Measurements from ENCODE around the gene GSS. TPM values are rescaled to one million over a fixed set of nuclear protein-coding genes. Genes with fewer than 3 reads are reported as not detected.

Gene GSS
- total and polyA plus RNA-seq, 2 donors (not counting 3 experiments of a cell fraction or from before 2014, with no cell fraction given) = 47.9 to 65.1 TPM

GRCh38 chr20:34983995-34984735, 28.6 kb upstream of the GSS start:
- DNase-seq (ENCODE audit: low read depth, low spot score) (no peak), FAIRE-seq (no peak)
- no peaks in the 10 kb centered on the region for H4K20me1 ChIP-seq (replicated peaks; ENCODE audit: control insufficient read depth, extremely low read depth, insufficient read depth, low read length)
- H3K27me3 ChIP-seq (ENCODE audit: control insufficient read depth in 2 of 2, insufficient read depth in 2 of 2, low read length in 2 of 2) = peaks cover 5% of the 10 kb centered on the region in 2 experiments
- dilution Hi-C loops (cut with MboI; ENCODE audit: extremely low pct_ligation_motif_present, low sequenced_read_pairs) (no loop called here), intact Hi-C loops (cut with micrococcal nuclease) (no loop called here)
- no peaks in the 10 kb centered on the region for H3K79me2 ChIP-seq (ENCODE audit: control insufficient read depth, insufficient read depth, low read length)
- H3K4me2 ChIP-seq (ENCODE audit: insufficient read depth, low read length) = no peak overlapping the region
- ChIA-PET POLR2A (no interaction called here), CTCF (interaction anchor here (0.5 to 5.7 kb wide), 3 partner anchors 109 to 112 kb away, joined by 3 to 71 read pairs (median 3); partner anchors contain the start of genes ACSS2 and GGT7)
- no peaks in the 10 kb centered on the region for H3K36me3 ChIP-seq (ENCODE audit: control insufficient read depth in 2 of 2, extremely low read depth in 1 of 2, insufficient read depth in 2 of 2, low read length in 2 of 2)
- no peak overlapping the region for H2AFZ ChIP-seq (ENCODE audit: low read depth, low read length)
- TF ChIP-seq POLR2A (IDR thresholded peaks at IDR 0.05; ENCODE audit: low read depth, low read length) (no peak), MAX (IDR thresholded peaks at IDR 0.05; ENCODE audit: insufficient read depth, insufficient read length) (no peak), EZH2 (IDR thresholded peaks at IDR 0.05; ENCODE audit: borderline replicate concordance, low read depth, low read length, severe bottlenecking) (peak; percentile 13), POLR2AphosphoS5 (IDR thresholded peaks at IDR 0.05; ENCODE audit: insufficient read depth, low read depth, low read length) (no peak)
- no peaks in the 10 kb centered on the region for H3K9me1 ChIP-seq (replicated peaks; ENCODE audit: control insufficient read depth, extremely low read depth, insufficient read depth, low read length)
- no peak overlapping the region for H3K9ac ChIP-seq (replicated peaks; ENCODE audit: extremely low read depth, insufficient read depth, low read length)
- no peak overlapping the region for H3K27ac ChIP-seq (ENCODE audit: insufficient read depth, low read depth, low read length)
- no peaks in the 10 kb centered on the region for H3K9me3 ChIP-seq (replicated peaks; ENCODE audit: control insufficient read depth, insufficient read depth, low read length)
- BruUV-seq (replicated peaks) = no TSS peak
- no peak overlapping the region for H3K4me3 ChIP-seq (replicated peaks in 1 of 3; ENCODE audit: insufficient read depth in 1 of 3, low read depth in 1 of 3, low read length in 3 of 3)
- H3K4me1 ChIP-seq (ENCODE audit: control insufficient read depth, extremely low read depth, insufficient read depth, low read length) = no peaks in the 10 kb centered on the region

GRCh38 chr20:34983089-34983820, 27.6 kb upstream of the GSS start:
- dilution Hi-C loops (cut with MboI; ENCODE audit: extremely low pct_ligation_motif_present, low sequenced_read_pairs) (no loop called here), intact Hi-C loops (cut with micrococcal nuclease) (no loop called here)
- Histone ChIP-seq H3K4me2 (ENCODE audit: insufficient read depth, low read length) (no peak overlapping the region), H3K27me3 (ENCODE audit: control insufficient read depth in 2 of 2, insufficient read depth in 2 of 2, low read length in 2 of 2) (peaks cover 5% of the 10 kb centered on the region in 2 experiments), H3K27ac (ENCODE audit: insufficient read depth, low read depth, low read length) (no peak overlapping the region), H3K9me1 (replicated peaks; ENCODE audit: control insufficient read depth, extremely low read depth, insufficient read depth, low read length) (no peaks in the 10 kb centered on the region), H3K4me1 (ENCODE audit: control insufficient read depth, extremely low read depth, insufficient read depth, low read length) (no peaks in the 10 kb centered on the region), H3K9me3 (replicated peaks; ENCODE audit: control insufficient read depth, insufficient read depth, low read length) (no peaks in the 10 kb centered on the region), H3K36me3 (ENCODE audit: control insufficient read depth in 2 of 2, extremely low read depth in 1 of 2, insufficient read depth in 2 of 2, low read length in 2 of 2) (no peaks in the 10 kb centered on the region), H3K4me3 (replicated peaks in 1 of 3; ENCODE audit: insufficient read depth in 1 of 3, low read depth in 1 of 3, low read length in 3 of 3) (no peak overlapping the region), H3K79me2 (ENCODE audit: control insufficient read depth, insufficient read depth, low read length) (no peaks in the 10 kb centered on the region), H2AFZ (ENCODE audit: low read depth, low read length) (no peak overlapping the region), H4K20me1 (replicated peaks; ENCODE audit: control insufficient read depth, extremely low read depth, insufficient read depth, low read length) (no peaks in the 10 kb centered on the region), H3K9ac (replicated peaks; ENCODE audit: extremely low read depth, insufficient read depth, low read length) (no peak overlapping the region)
- TF ChIP-seq MAX (IDR thresholded peaks at IDR 0.05; ENCODE audit: insufficient read depth, insufficient read length) = no peak
- no peak for TF ChIP-seq EZH2 (IDR thresholded peaks at IDR 0.05; ENCODE audit: borderline replicate concordance, low read depth, low read length, severe bottlenecking)
- TF ChIP-seq CTCF (IDR thresholded peaks at IDR 0.05; ENCODE audit: extremely low read depth in 1 of 2, insufficient read depth in 1 of 2, low read depth in 1 of 2, low read length in 2 of 2) = no peak
- no peak for TF ChIP-seq JUN (IDR thresholded peaks at IDR 0.05; ENCODE audit: borderline replicate concordance, insufficient read depth, insufficient read length, low read depth)
- TF ChIP-seq FOS (IDR thresholded peaks at IDR 0.05; ENCODE audit: borderline replicate concordance, insufficient read depth, low read length) = no peak
- no peak for TF ChIP-seq MYC (IDR thresholded peaks at IDR 0.05; ENCODE audit: low read depth, low read length)
- TF ChIP-seq POLR2A (IDR thresholded peaks at IDR 0.05; ENCODE audit: low read depth, low read length) = no peak
- no peak for TF ChIP-seq GATA2 (IDR thresholded peaks at IDR 0.05; ENCODE audit: insufficient read depth, insufficient read length, low read depth, low read length)
- no peak for TF ChIP-seq POLR2AphosphoS5 (IDR thresholded peaks at IDR 0.05; ENCODE audit: insufficient read depth, low read depth, low read length)
- no peak for DNase-seq (ENCODE audit: low read depth, low spot score)
- FAIRE-seq = no peak
- POLR2A ChIA-PET = no interaction called here
- CTCF ChIA-PET = interaction anchor here (1.0 kb wide), 1 partner anchor 109 kb away, joined by 3 read pairs; no protein-coding TSS in a partner anchor
- no TSS peak for BruUV-seq (replicated peaks)

Measured in endothelial cell of umbilical vein (primary cell).